K562 (cell line): ENCODE measurements around the gene LRRN3.

ENCODE experiments used
- KAT8 ChIP-seq: fragments of 450-650 bp; IDR thresholded peaks from 2 replicates; pipeline ENCODE4 v1.6.1; 2016; ENCODE audit warnings: low read depth, mild to moderate bottlenecking
- MAFF ChIP-seq: IDR thresholded peaks from 2 replicates; pipeline ENCODE4 v1.6.1; 2012; ENCODE audit warnings: low read length, improper control_type of control experiment
- PML ChIP-seq: IDR thresholded peaks from 2 replicates; pipeline ENCODE4 v1.6.1; 2012; ENCODE audit warnings: low read length, inconsistent platforms
- POLR2A ChIP-seq: fragments of 450-650 bp; conservative IDR thresholded peaks from 2 replicates; pipeline ENCODE4 v1.6.1; 2016
- TF ChIP-seq, protein P1 (sequence below): sonication (generic); formaldehyde crosslinking; IDR thresholded peaks from 2 replicates; pipeline ENCODE4 v1.8.0; 2022; ENCODE audit warnings: mild to moderate bottlenecking, low read depth, missing genetic modification reagents
- TF ChIP-seq, protein P2 (sequence below), 3 experiments: IDR thresholded peaks in 2 of 3; conservative IDR thresholded peaks in 1 of 3; 2 replicates each; pipeline ENCODE4 v1.5.1; 2011 to 2012; ENCODE audit warnings: low read length in 3 of 3, mild to moderate bottlenecking in 3 of 3, control low read depth in 2 of 3, improper control_type of control experiment in 1 of 3, inconsistent platforms in 1 of 3, low read depth in 1 of 3, mixed read lengths in 1 of 3, moderate library complexity in 1 of 3; ENCODE audit not compliant: insufficient read depth in 2 of 3
- TF ChIP-seq, protein P3 (sequence below): fragments of 250-450 bp; sonication (Bioruptor Pico); IDR thresholded peaks from 2 replicates; pipeline ENCODE4 v1.4.0; 2020; ENCODE audit warnings: mild to moderate bottlenecking

DNA sequence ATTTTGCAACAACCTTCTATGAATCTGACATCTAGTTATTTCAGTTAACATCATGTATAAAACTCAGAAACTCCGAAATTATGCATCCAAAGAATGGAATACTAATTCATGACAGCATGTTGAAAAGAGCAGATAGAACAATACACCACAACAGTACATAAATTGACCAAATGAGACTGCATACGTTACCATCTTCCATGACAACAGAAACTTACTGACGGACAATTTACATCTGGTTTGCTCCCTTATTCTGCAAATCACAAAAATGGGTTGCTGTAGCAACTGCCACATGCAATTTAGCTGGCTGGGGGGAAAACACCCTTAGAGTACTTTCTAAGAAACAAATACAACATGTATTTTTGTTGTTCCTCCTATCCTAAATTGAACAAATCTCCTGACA, 14.3 kb downstream of the LRRN3 start:
- TF ChIP-seq, protein P1, sequence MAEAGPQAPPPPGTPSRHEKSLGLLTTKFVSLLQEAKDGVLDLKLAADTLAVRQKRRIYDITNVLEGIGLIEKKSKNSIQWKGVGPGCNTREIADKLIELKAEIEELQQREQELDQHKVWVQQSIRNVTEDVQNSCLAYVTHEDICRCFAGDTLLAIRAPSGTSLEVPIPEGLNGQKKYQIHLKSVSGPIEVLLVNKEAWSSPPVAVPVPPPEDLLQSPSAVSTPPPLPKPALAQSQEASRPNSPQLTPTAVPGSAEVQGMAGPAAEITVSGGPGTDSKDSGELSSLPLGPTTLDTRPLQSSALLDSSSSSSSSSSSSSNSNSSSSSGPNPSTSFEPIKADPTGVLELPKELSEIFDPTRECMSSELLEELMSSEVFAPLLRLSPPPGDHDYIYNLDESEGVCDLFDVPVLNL (CRISPR knock-in tag) = no peak
- TF ChIP-seq, protein P2, sequence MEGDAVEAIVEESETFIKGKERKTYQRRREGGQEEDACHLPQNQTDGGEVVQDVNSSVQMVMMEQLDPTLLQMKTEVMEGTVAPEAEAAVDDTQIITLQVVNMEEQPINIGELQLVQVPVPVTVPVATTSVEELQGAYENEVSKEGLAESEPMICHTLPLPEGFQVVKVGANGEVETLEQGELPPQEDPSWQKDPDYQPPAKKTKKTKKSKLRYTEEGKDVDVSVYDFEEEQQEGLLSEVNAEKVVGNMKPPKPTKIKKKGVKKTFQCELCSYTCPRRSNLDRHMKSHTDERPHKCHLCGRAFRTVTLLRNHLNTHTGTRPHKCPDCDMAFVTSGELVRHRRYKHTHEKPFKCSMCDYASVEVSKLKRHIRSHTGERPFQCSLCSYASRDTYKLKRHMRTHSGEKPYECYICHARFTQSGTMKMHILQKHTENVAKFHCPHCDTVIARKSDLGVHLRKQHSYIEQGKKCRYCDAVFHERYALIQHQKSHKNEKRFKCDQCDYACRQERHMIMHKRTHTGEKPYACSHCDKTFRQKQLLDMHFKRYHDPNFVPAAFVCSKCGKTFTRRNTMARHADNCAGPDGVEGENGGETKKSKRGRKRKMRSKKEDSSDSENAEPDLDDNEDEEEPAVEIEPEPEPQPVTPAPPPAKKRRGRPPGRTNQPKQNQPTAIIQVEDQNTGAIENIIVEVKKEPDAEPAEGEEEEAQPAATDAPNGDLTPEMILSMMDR (IDR thresholded peaks at IDR 0.05 in 2 of 3, conservative IDR thresholded peaks at IDR 0.05 in 1 of 3; ENCODE audit: insufficient read depth in 2 of 3, low read depth in 1 of 3, low read length in 3 of 3) = no peak
- TF ChIP-seq POLR2A = no peak
- no peak for TF ChIP-seq MAFF
- no peak for TF ChIP-seq KAT8
- TF ChIP-seq PML = no peak
- TF ChIP-seq, protein P3, sequence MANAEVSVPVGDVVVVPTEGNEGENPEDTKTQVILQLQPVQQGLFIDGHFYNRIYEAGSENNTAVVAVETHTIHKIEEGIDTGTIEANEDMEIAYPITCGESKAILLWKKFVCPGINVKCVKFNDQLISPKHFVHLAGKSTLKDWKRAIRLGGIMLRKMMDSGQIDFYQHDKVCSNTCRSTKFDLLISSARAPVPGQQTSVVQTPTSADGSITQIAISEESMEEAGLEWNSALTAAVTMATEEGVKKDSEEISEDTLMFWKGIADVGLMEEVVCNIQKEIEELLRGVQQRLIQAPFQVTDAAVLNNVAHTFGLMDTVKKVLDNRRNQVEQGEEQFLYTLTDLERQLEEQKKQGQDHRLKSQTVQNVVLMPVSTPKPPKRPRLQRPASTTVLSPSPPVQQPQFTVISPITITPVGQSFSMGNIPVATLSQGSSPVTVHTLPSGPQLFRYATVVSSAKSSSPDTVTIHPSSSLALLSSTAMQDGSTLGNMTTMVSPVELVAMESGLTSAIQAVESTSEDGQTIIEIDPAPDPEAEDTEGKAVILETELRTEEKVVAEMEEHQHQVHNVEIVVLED (CRISPR knock-in tag) = no peak
